Trophoblast cell (in vitro differentiated cells and primary cell): Measurements from ENCODE around the gene EXD3.

Experiments
- DNase-seq, 2 donors: peaks; one replicate each; pipeline ENCODE4 v3.0.0-alpha.2; 2016
- H2AFZ ChIP-seq: 2 replicates; pipeline ENCODE4 v1.6.1; 2013; ENCODE audit warnings: low read length, moderate library complexity, mild to moderate bottlenecking; ENCODE audit not compliant: insufficient read depth, poor library complexity
- H2AK5ac ChIP-seq: 2 replicates; pipeline ENCODE4 v1.6.1; 2013; ENCODE audit warnings: mild to moderate bottlenecking, low read length
- H2BK120ac ChIP-seq: 2 replicates; pipeline ENCODE4 v1.6.1; 2013; ENCODE audit warnings: low read length, mild to moderate bottlenecking, moderate library complexity; ENCODE audit not compliant: insufficient read depth, poor library complexity
- H2BK12ac ChIP-seq: 2 replicates; pipeline ENCODE4 v1.6.1; 2013; ENCODE audit warnings: mild to moderate bottlenecking, low read length, moderate library complexity
- H2BK5ac ChIP-seq: 2 replicates; pipeline ENCODE4 v1.6.1; 2013; ENCODE audit warnings: low read length, low read depth, moderate library complexity, mild to moderate bottlenecking; ENCODE audit not compliant: poor library complexity
- H3K14ac ChIP-seq: 2 replicates; pipeline ENCODE4 v1.6.1; 2013; ENCODE audit warnings: mild to moderate bottlenecking, low read length
- H3K18ac ChIP-seq: 2 replicates; pipeline ENCODE4 v1.6.1; 2013; ENCODE audit warnings: mild to moderate bottlenecking, low read length
- H3K23ac ChIP-seq: 2 replicates; pipeline ENCODE4 v1.6.1; 2013; ENCODE audit warnings: low read length
- H3K27ac ChIP-seq: 2 replicates; pipeline ENCODE4 v1.5.1; 2013; ENCODE audit warnings: low read depth, mild to moderate bottlenecking, inconsistent platforms, low read length, moderate library complexity
- H3K27me3 ChIP-seq: 2 replicates; pipeline ENCODE4 v1.6.1; 2013; ENCODE audit warnings: inconsistent platforms, mild to moderate bottlenecking, low read length, moderate library complexity; ENCODE audit not compliant: insufficient read depth
- H3K36me3 ChIP-seq, 2 experiments: 1 replicate in 1 of 2; 2 replicates in 1 of 2; pipeline ENCODE4 v1.6.1; 2013; ENCODE audit warnings: low read length in 2 of 2, mild to moderate bottlenecking in 2 of 2, moderate library complexity in 1 of 2; ENCODE audit not compliant: insufficient read depth in 2 of 2, control insufficient read depth in 1 of 2
- H3K4ac ChIP-seq: 2 replicates; pipeline ENCODE4 v1.6.1; 2013; ENCODE audit warnings: low read depth, mild to moderate bottlenecking, low read length, moderate library complexity
- H3K4me1 ChIP-seq, 2 experiments: 1 replicate in 1 of 2; 2 replicates in 1 of 2; pipeline ENCODE4 v1.6.1; 2013; ENCODE audit warnings: low read length in 2 of 2, mild to moderate bottlenecking in 2 of 2, moderate library complexity in 1 of 2; ENCODE audit not compliant: insufficient read depth in 2 of 2, control insufficient read depth in 1 of 2
- H3K4me2 ChIP-seq: 2 replicates; pipeline ENCODE4 v1.6.1; 2013; ENCODE audit warnings: inconsistent platforms, mild to moderate bottlenecking, low read length, moderate library complexity
- H3K4me3 ChIP-seq: 2 replicates; pipeline ENCODE4 v1.5.1; 2013; ENCODE audit warnings: mild to moderate bottlenecking, low read depth, low read length, inconsistent platforms
- H3K79me1 ChIP-seq: one replicate; pipeline ENCODE4 v1.6.1; 2013; ENCODE audit warnings: low read length
- H3K79me2 ChIP-seq: 2 replicates; pipeline ENCODE4 v1.6.1; 2013; ENCODE audit warnings: low read length, mild to moderate bottlenecking; ENCODE audit not compliant: control insufficient read depth, insufficient read depth, poor library complexity
- H3K9ac ChIP-seq: 2 replicates; pipeline ENCODE4 v1.6.1; 2013; ENCODE audit warnings: mild to moderate bottlenecking, low read length
- H3K9me3 ChIP-seq: 2 replicates; pipeline ENCODE4 v1.6.1; 2013; ENCODE audit warnings: low read depth, mild to moderate bottlenecking, control low read depth, inconsistent platforms, low read length; ENCODE audit not compliant: insufficient read depth
- H4K12ac ChIP-seq: 2 replicates; pipeline ENCODE4 v1.6.1; 2013; ENCODE audit warnings: low read depth, mild to moderate bottlenecking, low read length, moderate library complexity
- H4K8ac ChIP-seq: 2 replicates; pipeline ENCODE4 v1.6.1; 2013; ENCODE audit warnings: low read depth, mild to moderate bottlenecking, low read length, moderate library complexity
- H4K91ac ChIP-seq: one replicate; pipeline ENCODE4 v1.6.1; 2013; ENCODE audit warnings: low read depth, mild to moderate bottlenecking, low read length, moderate library complexity
- WGBS: extraction: QIAGEN DNeasy Blood & Tissue Kit; methylation state at CpG from one replicate; pipeline ENCODE4 v1.1.7; 2013; ENCODE audit warnings: missing lambda C conversion rate; ENCODE audit not compliant: insufficient read length, insufficient coverage; ENCODE audit errors: extremely low coverage; 5-methylcytosine and 5-hydroxymethylcytosine counted together

Gene EXD3

DNA sequence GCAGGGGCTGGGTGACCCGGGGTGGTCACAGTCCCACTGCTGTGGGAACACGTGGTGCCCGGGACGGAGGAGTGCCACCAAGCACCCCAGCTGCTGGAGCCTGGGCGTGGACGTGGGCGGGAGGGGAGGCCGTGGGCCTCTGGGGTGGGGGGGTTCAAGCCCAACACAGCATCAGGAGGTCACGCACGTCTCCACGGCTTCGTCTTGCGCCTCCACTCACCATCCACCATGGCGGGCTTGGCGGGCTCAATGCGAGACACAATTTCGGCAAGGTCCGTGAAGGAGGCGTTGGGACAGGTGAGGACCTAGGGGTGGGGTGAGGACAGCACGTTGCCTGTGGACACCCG is 38.3 kb upstream of the EXD3 start:
- no peak overlapping the region for H2BK120ac ChIP-seq
- H3K36me3 ChIP-seq = peaks cover 2 to 11% of the 10 kb centered on the region in 2 experiments
- H3K79me2 ChIP-seq = peaks cover 4% of the 10 kb centered on the region
- no peak overlapping the region for H3K27ac ChIP-seq
- H3K14ac ChIP-seq = no peak overlapping the region
- H3K9me3 ChIP-seq = peaks cover 2% of the 10 kb centered on the region
- peaks cover 2% of the 10 kb centered on the region for H3K27me3 ChIP-seq
- no peak overlapping the region for H4K91ac ChIP-seq
- no CpG with 5 or more reads among the region's 21 CpGs for WGBS
- no peak overlapping the region for H4K8ac ChIP-seq
- no peak for DNase-seq
- no peak overlapping the region for H3K9ac ChIP-seq
- no peak overlapping the region for H4K12ac ChIP-seq
- no peak overlapping the region for H3K4me3 ChIP-seq
- no peak overlapping the region for H2AFZ ChIP-seq
- H3K23ac ChIP-seq = no peak overlapping the region
- peaks cover 10 to 12% of the 10 kb centered on the region in 2 experiments for H3K4me1 ChIP-seq
- peaks cover 9% of the 10 kb centered on the region for H3K79me1 ChIP-seq
- no peak overlapping the region for H2BK12ac ChIP-seq
- H3K4me2 ChIP-seq = no peak overlapping the region
- H2BK5ac ChIP-seq = no peak overlapping the region
- H3K4ac ChIP-seq = no peak overlapping the region
- H3K18ac ChIP-seq = no peak overlapping the region
- H2AK5ac ChIP-seq = no peak overlapping the region

DNA sequence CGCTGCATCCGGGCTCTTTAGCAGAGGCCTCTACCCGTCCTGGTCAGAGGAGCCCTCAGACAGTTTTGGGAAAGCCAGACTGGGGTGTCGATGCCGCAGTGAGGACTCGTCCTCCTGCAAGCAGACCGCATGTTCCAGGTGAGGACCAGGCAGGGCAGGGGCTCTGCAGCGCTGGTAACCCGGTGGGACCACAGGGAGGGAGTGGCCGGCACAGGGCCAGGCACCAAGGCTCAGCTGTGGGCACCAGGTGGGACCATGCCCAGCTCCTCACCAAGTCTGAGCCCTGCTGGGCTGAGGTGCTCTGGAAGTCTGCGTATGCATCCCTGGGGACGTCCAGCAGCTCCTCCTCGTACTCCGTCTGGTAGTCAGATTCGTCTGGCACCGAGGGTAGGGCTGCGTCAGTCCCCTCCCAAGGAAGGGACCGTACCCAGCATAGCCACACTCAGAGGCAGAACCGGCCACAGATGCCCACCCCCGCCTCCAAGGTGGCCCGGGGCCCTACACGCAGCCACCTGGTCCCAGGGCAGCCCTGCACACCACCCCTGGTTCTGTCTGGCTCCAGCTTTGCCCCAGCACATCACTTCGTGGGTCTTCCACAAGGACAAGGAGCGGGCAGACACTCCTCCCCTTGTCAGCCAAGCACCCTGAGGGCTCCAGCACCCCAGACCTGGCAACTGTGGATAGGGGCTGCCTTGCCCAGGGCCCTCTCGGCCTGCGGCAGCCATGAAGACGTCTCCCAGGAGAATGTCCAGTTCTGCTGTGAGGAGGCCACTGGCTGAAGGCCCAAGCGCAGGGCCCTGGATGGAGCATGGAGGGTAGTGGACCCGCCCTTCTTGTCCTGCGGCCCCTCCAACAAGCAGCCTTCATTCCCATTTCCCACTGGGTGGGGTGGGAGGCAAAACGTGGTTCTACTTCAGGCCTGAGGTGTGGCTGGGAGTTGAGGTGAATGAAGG is 37.7 kb upstream of the EXD3 start:
- Histone ChIP-seq H4K8ac (no peak overlapping the region), H3K79me1 (peaks cover 9% of the 10 kb centered on the region)
- WGBS = no CpG with 5 or more reads among the region's 31 CpGs

DNA sequence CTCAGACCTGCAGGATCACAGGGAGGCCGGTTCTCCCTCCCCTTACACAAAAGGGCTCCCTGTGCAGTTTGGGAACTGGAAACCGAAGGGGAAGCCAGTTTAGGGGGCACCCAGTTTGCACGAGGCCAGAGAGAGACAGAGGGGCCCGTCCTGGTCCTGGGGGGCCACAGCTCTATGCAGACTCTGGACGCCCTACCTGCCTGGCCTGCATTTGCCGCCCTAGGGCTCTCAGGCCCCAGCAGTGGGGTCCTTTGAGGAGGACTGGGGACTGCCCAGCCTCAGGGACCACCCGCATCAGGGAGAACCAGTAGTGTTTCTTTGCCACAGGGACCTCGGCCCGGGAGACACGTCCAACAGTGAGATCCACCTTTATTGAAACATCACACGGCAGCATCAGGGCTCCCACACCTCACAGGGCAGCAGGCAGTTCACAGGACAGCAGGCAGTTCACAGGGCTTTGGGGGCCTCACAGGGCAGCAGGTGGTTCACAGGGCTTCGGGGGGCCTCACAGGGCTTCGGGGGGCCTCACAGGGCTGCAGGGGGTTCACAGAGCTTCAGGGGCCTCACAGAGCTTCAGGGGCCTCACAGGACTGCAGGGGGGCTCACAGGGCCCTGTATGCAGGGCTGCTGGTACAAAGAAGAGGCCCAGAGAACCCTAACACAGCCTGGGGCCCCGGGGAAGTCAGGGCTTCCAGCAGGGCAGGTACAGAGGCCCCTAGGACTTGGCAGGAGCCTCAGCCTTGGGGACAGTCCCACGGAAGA is 36.8 kb upstream of the EXD3 start:
- H4K91ac ChIP-seq = peak overlapping the region; percentile 72
- H3K4ac ChIP-seq = no peak overlapping the region
- no CpG with 5 or more reads among the region's 15 CpGs for WGBS
- H3K9me3 ChIP-seq = peaks cover 2% of the 10 kb centered on the region
- H4K8ac ChIP-seq = peak overlapping the region; percentile 96
- H2AFZ ChIP-seq = peak overlapping the region; percentile 94
- H3K4me3 ChIP-seq = peak overlapping the region; percentile 61
- peaks cover 11 to 19% of the 10 kb centered on the region in 2 experiments for H3K36me3 ChIP-seq
- peak overlapping the region; percentile 81 for H3K14ac ChIP-seq
- H3K79me1 ChIP-seq = peaks cover 9% of the 10 kb centered on the region
- H3K18ac ChIP-seq = peak overlapping the region; percentile 53
- peak overlapping the region; percentile 0 for H2BK12ac ChIP-seq
- peak overlapping the region; percentile 84 for H4K12ac ChIP-seq
- H3K27ac ChIP-seq = no peak overlapping the region
- peaks cover 10 to 16% of the 10 kb centered on the region in 2 experiments for H3K4me1 ChIP-seq
- H3K9ac ChIP-seq = peak overlapping the region; percentile 46
- peak overlapping the region; percentile 16 for H2BK120ac ChIP-seq
- H3K27me3 ChIP-seq = peaks cover 2% of the 10 kb centered on the region
- DNase-seq = no peak
- H2BK5ac ChIP-seq = no peak overlapping the region
- H3K23ac ChIP-seq = no peak overlapping the region
- H2AK5ac ChIP-seq = peak overlapping the region; percentile 13
- peaks cover 4% of the 10 kb centered on the region for H3K79me2 ChIP-seq
- H3K4me2 ChIP-seq = peak overlapping the region; percentile 81

More for the DNA sequence above, 37.7 kb upstream of the EXD3 start:
- H2BK120ac ChIP-seq = no peak overlapping the region
- DNase-seq = no peak
- H3K4me3 ChIP-seq = no peak overlapping the region
- no peak overlapping the region for H3K27ac ChIP-seq
- peaks cover 2% of the 10 kb centered on the region for H3K27me3 ChIP-seq
- no peak overlapping the region for H3K18ac ChIP-seq
- H3K4me2 ChIP-seq = no peak overlapping the region
- no peak overlapping the region for H2BK5ac ChIP-seq
- H4K91ac ChIP-seq = no peak overlapping the region
- peaks cover 4% of the 10 kb centered on the region for H3K79me2 ChIP-seq
- H3K9ac ChIP-seq = no peak overlapping the region
- peak overlapping the region; percentile 37 for H4K12ac ChIP-seq
- no peak overlapping the region for H3K4ac ChIP-seq
- no peak overlapping the region for H3K23ac ChIP-seq
- H3K4me1 ChIP-seq = peaks cover 10 to 12% of the 10 kb centered on the region in 2 experiments
- no peak overlapping the region for H2AFZ ChIP-seq
- H2BK12ac ChIP-seq = no peak overlapping the region
- peaks cover 5 to 12% of the 10 kb centered on the region in 2 experiments for H3K36me3 ChIP-seq
- peaks cover 2% of the 10 kb centered on the region for H3K9me3 ChIP-seq
- H2AK5ac ChIP-seq = no peak overlapping the region
- no peak overlapping the region for H3K14ac ChIP-seq

DNA sequence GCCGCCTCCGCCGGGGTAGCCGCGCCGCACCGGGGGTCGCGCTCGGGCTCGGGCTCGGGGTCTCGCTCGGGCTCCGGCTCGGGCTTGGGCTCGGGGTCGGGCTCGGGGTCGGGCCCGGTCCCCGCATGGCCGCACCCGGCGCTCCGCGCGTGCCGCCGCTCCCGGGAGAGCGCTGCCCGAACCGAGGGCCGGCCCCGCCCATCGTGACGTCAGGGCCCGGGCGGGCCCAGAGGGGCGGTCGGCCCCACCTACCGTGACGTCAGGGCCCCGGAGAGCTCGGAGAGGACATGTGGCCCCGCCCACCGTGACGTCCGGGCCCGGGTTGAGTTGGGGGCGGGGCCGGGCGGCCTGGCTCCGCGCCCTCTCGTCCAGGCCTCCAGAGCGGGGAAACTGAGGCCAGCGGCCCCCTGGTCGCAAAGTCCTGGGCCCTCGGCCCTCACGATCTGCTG is 36.2 kb upstream of the EXD3 start, which contains the start of gene NSMF:
Gene NSMF, minus strand, starts transcription at position 183 of the 449 bp plus-strand sequence. CDS start 232 bp downstream, outside the sequence.
- peak; percentile 90 to 96 for DNase-seq
- H2AK5ac ChIP-seq = peak within 1 kb of the TSS; percentile 66
- H3K4me3 ChIP-seq = peak within 1 kb of the TSS; percentile 77
- peak within 1 kb of the TSS; percentile 51 for H3K9ac ChIP-seq
- H2BK5ac ChIP-seq = no peak within 1 kb of the TSS
- H3K79me2 ChIP-seq = peaks cover 4% of the 10 kb centered on the region
- H3K27me3 ChIP-seq = peaks cover 2% of the 10 kb centered on the region
- no CpG with 5 or more reads among the region's 62 CpGs for WGBS
- H3K23ac ChIP-seq = no peak within 1 kb of the TSS
- peak within 1 kb of the TSS; percentile 72 for H4K91ac ChIP-seq
- peak within 1 kb of the TSS; percentile 81 for H3K4me2 ChIP-seq
- peak within 1 kb of the TSS; percentile 81 for H3K14ac ChIP-seq
- peak within 1 kb of the TSS; percentile 10 for H3K4ac ChIP-seq
- H3K18ac ChIP-seq = peak within 1 kb of the TSS; percentile 69
- peaks cover 9% of the 10 kb centered on the region for H3K79me1 ChIP-seq
- no peak within 1 kb of the TSS for H3K27ac ChIP-seq
- peaks cover 11 to 19% of the 10 kb centered on the region in 2 experiments for H3K36me3 ChIP-seq
- peak within 1 kb of the TSS; percentile 96 for H4K8ac ChIP-seq
- peak within 1 kb of the TSS; percentile 0 for H2BK12ac ChIP-seq
- peak within 1 kb of the TSS; percentile 94 for H2AFZ ChIP-seq
- H3K4me1 ChIP-seq = peaks cover 15 to 20% of the 10 kb centered on the region in 2 experiments
- peaks cover 2% of the 10 kb centered on the region for H3K9me3 ChIP-seq
- peak within 1 kb of the TSS; percentile 26 for H2BK120ac ChIP-seq
- H4K12ac ChIP-seq = peak within 1 kb of the TSS; percentile 84
